GM08714 (cell line): Measurements from ENCODE around the gene BMP8A.

Experiments used
- H3K4me3 ChIP-seq: fragments of 200-500 bp; sonication (Bioruptor generic); 2 replicates; pipeline ENCODE4 v1.5.1; 2014; ENCODE audit warnings: mild to moderate bottlenecking, low read length, inconsistent platforms
- ZNF274 ChIP-seq: IDR thresholded peaks from 2 replicates; pipeline ENCODE4 v1.6.1; 2012; ENCODE audit warnings: mild to moderate bottlenecking, low read depth, low read length

The BMP8A gene

DNA sequence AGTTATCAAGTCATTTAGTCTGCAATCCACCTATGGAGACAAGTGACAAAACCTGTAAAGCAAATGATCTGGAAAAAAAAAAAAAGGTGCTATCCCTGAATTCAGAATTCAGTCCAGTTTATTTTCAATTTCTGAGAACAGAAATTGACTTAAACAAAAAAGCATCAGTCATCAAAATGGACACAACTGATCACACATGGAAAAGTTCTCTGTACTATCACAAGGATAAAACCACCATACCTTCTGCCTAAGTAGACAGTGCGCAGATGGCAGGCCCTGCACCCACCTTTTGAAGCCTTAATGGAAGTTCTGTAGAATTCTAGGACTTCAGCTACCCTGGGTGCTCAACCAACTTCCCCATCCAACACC, 81.6 kb downstream of the BMP8A start:
- TF ChIP-seq ZNF274: no peak
- peak overlapping the region; percentile 97; the same call in 1 of the 2 replicates for H3K4me3 ChIP-seq

DNA sequence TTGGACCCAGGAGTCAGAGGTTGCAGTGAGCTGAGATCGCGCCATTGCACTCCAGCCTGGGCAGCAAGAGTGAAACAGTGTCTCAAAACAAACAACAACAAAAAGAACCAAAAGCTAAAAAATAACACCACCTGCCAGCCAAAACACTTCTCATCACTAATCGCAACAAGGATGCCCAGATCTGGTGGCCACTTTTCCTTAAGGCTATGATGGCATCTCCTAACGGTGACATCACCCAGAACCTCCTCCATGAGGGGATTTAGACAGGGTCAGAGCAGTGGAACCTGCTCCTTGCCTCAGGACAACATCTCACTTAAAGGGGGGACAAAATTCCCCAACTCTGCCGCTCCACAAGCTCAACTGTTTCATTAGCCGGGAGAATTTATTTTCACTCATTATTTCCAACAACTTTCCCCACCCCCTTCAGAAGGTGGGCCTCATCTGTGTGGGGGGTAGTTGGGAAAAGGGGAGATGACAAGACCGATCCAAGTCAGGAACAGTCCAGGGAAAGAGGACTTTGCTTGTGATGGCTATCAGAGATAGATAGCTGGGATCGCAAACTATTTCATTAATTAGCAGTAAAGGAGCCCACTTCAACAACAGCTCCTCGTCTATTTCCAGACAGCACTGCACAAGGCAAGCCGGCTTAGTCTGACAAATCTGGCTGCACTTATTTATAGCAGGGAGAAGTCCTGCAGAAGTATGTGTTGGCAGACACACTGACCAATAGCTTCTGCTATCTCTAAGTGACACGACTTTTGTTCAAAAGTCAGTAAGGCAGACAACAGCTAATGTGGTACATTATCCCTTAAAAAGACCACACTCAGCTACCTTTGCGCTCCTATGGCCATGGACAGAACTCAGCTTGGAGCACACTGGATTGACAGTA, 82.5 kb downstream of the BMP8A start:
- peak overlapping the region; percentile 97 for H3K4me3 ChIP-seq
- TF ChIP-seq ZNF274: no peak

DNA sequence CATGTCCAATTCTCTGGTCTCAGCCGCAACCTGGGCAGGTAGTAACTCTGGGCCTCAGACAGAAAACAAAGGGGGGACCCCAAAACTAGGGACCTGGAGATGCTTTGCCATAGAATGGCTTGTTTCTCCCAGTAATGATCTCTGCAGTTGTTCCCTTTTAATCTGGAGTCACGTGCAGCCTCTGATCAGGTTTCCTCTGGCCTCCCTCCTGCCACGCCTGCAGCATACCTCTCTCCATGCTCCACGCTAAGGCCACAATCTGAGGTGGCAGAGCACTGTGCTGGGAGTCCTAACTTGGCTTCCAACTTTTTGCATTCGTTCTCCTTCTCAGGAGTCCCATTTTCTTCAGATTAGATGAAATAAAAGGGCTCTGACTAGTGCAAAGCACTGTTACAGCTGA, 83.2 kb downstream of the BMP8A start:
- H3K4me3 ChIP-seq: peak overlapping the region; percentile 97
- TF ChIP-seq ZNF274: no peak
